Measurements from ENCODE around the gene NEK10.

- TF ChIP-seq CTCF (conservative IDR thresholded peaks at IDR 0.05; ENCODE audit: low read depth, low read length) (no peak), EZH2 (IDR thresholded peaks at IDR 0.05; ENCODE audit: borderline replicate concordance, low read depth, low read length, poor library complexity, severe bottlenecking) (no peak)
Observed at GRCh38 chr3:27271890-27272289, 97.3 kb downstream of the NEK10 start.
